Tibial nerve (tissue), 4 donors: ENCODE data around the gene ZFP69.

ENCODE experiments used
- CTCF ChIP-seq, 5 experiments: fragments of 200-600 bp in 3 of 5; fragments of 450-650 bp in 2 of 5; sonication (generic) in 3 of 5; IDR thresholded peaks; one replicate each; pipeline ENCODE4 v1.5.1; 2016 to 2019; ENCODE audit warnings: antibody characterized with exemption in 5 of 5, mild to moderate bottlenecking in 3 of 5, moderate library complexity in 2 of 5
- EP300 ChIP-seq, 2 donors: sonication (generic); formaldehyde crosslinking; IDR thresholded peaks; one replicate each; pipeline ENCODE4 v1.6.1; 2017; ENCODE audit warnings: antibody characterized with exemption in 2 of 2, mild to moderate bottlenecking in 1 of 2
- POLR2A ChIP-seq, 2 donors: fragments of 450-650 bp; IDR thresholded peaks; one replicate each; pipeline ENCODE4 v1.6.1; 2017; ENCODE audit warnings: antibody characterized with exemption in 2 of 2, mild to moderate bottlenecking in 2 of 2, moderate library complexity in 2 of 2

DNA sequence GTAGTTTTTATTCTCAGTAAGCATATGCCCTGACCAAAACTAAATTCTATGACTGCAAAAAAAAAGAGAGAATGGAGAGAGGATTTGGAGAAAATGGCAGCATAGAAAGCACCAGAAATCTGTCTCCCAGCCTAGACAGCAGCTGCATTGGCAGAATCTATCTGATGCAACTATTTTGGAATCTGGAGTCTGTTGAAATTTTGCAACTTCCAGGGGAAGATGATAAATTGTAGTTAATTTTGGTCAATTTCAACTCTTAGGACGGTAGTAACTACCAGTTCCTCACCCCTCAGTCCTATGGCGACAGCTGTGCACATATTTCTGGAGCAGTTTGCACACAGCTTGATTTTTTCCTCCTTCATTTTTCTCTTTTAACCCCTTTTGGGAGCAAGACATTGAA, 42.4 kb downstream of the ZFP69 start:
- TF ChIP-seq CTCF (IDR thresholded peaks at IDR 0.05) (no peak), POLR2A (IDR thresholded peaks at IDR 0.05) (no peak), EP300 (IDR thresholded peaks at IDR 0.05) (no peak)
